ENCODE data around the gene CACNA1B. TPM values are rescaled to one million over a fixed set of nuclear protein-coding genes. Genes with fewer than 3 reads are reported as not detected.

CACNA1B gene
- total RNA-seq, 1 experiment from 2014 or later = 1.7 TPM

DNA sequence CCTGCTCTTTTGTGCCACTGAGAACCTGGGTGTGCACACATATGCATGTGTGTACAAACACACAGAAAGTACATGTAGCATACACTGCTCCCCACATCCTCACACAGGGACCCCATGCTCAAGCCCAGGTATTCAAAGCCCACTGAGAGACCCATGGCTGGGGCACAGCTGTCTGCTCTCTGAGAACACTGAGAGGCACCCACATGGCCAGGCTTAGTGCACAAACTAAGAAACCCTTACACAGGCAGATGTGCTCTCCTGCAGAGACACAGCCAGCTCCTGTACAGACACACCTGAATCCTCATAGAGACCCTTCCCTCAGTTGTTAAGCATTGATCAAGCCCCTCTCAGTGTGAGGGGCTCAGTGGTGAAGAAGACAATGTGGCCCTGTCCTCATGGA lies 92.5 kb downstream of the CACNA1B start:
- CTCF ChIA-PET = no interaction called here
- POLR2A ChIA-PET = no interaction called here
- RAD21 ChIA-PET (ENCODE audit: low non-redundant PET in 1 of 2, low total read pairs in 2 of 2, uncharacterized antibody in 2 of 2, unreplicated experiment in 2 of 2) = no interaction called here

More for the DNA sequence above, 92.5 kb downstream of the CACNA1B start:
- no peaks in the 10 kb centered on the region for H3K4me1 ChIP-seq (ENCODE audit: control insufficient read depth in 1 of 2, insufficient read depth in 2 of 2, low read length in 2 of 2)
- no peak overlapping the region for H3K27ac ChIP-seq (ENCODE audit: low read depth, low read length)
- H4K20me1 ChIP-seq (ENCODE audit: insufficient read depth) = no peaks in the 10 kb centered on the region
- ATAC-seq (no peak), DNase-seq (ENCODE audit: low read depth, low spot score) (no peak)
- no peaks in the 10 kb centered on the region for H3K27me3 ChIP-seq (ENCODE audit: insufficient read depth, low read length)
- H3K79me2 ChIP-seq (ENCODE audit: insufficient read depth, low read length) = no peaks in the 10 kb centered on the region
- H3K4me3 ChIP-seq (replicated peaks in 1 of 2; ENCODE audit: low read depth in 1 of 2, low read length in 2 of 2) = no peak overlapping the region
- H3K9ac ChIP-seq (ENCODE audit: low read length) = no peak overlapping the region
- H3K36me3 ChIP-seq (ENCODE audit: control insufficient read depth in 1 of 2, insufficient read depth in 2 of 2, low read length in 2 of 2) = no peaks in the 10 kb centered on the region
- H3K9me3 ChIP-seq (ENCODE audit: control insufficient read depth in 1 of 2, insufficient read depth in 1 of 2, low read depth in 1 of 2, low read length in 2 of 2) = no peaks in the 10 kb centered on the region
- no peak overlapping the region for H2AFZ ChIP-seq (ENCODE audit: low read depth, low read length, poor library complexity, severe bottlenecking)
- no peak overlapping the region for H3K4me2 ChIP-seq (ENCODE audit: low read length)
- TF ChIP-seq, protein P1, sequence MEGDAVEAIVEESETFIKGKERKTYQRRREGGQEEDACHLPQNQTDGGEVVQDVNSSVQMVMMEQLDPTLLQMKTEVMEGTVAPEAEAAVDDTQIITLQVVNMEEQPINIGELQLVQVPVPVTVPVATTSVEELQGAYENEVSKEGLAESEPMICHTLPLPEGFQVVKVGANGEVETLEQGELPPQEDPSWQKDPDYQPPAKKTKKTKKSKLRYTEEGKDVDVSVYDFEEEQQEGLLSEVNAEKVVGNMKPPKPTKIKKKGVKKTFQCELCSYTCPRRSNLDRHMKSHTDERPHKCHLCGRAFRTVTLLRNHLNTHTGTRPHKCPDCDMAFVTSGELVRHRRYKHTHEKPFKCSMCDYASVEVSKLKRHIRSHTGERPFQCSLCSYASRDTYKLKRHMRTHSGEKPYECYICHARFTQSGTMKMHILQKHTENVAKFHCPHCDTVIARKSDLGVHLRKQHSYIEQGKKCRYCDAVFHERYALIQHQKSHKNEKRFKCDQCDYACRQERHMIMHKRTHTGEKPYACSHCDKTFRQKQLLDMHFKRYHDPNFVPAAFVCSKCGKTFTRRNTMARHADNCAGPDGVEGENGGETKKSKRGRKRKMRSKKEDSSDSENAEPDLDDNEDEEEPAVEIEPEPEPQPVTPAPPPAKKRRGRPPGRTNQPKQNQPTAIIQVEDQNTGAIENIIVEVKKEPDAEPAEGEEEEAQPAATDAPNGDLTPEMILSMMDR (IDR thresholded peaks at IDR 0.05 in 2 of 3, conservative IDR thresholded peaks at IDR 0.05 in 1 of 3; ENCODE audit: borderline replicate concordance in 1 of 3, insufficient read depth in 1 of 3, low read depth in 2 of 3, low read length in 2 of 3) = no peak
- TF ChIP-seq POLR2AphosphoS5 (IDR thresholded peaks at IDR 0.05; ENCODE audit: low read depth, low read length) = no peak
- TF ChIP-seq EGR1 (IDR thresholded peaks at IDR 0.05; ENCODE audit: low read depth) = no peak
- TF ChIP-seq, protein P2, sequence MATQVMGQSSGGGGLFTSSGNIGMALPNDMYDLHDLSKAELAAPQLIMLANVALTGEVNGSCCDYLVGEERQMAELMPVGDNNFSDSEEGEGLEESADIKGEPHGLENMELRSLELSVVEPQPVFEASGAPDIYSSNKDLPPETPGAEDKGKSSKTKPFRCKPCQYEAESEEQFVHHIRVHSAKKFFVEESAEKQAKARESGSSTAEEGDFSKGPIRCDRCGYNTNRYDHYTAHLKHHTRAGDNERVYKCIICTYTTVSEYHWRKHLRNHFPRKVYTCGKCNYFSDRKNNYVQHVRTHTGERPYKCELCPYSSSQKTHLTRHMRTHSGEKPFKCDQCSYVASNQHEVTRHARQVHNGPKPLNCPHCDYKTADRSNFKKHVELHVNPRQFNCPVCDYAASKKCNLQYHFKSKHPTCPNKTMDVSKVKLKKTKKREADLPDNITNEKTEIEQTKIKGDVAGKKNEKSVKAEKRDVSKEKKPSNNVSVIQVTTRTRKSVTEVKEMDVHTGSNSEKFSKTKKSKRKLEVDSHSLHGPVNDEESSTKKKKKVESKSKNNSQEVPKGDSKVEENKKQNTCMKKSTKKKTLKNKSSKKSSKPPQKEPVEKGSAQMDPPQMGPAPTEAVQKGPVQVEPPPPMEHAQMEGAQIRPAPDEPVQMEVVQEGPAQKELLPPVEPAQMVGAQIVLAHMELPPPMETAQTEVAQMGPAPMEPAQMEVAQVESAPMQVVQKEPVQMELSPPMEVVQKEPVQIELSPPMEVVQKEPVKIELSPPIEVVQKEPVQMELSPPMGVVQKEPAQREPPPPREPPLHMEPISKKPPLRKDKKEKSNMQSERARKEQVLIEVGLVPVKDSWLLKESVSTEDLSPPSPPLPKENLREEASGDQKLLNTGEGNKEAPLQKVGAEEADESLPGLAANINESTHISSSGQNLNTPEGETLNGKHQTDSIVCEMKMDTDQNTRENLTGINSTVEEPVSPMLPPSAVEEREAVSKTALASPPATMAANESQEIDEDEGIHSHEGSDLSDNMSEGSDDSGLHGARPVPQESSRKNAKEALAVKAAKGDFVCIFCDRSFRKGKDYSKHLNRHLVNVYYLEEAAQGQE (IDR thresholded peaks at IDR 0.05; ENCODE audit: low read depth) = no peak
- no peak for TF ChIP-seq YY1 (IDR thresholded peaks at IDR 0.05; ENCODE audit: extremely low read depth, insufficient replicate concordance, low read depth, low read length)
- TF ChIP-seq SIN3A (IDR thresholded peaks at IDR 0.05; ENCODE audit: low read depth) = no peak
- TF ChIP-seq TCF7L2 (IDR thresholded peaks at IDR 0.05; ENCODE audit: borderline replicate concordance, extremely low read depth, insufficient read depth, insufficient read length) = no peak
- TF ChIP-seq, protein P3, sequence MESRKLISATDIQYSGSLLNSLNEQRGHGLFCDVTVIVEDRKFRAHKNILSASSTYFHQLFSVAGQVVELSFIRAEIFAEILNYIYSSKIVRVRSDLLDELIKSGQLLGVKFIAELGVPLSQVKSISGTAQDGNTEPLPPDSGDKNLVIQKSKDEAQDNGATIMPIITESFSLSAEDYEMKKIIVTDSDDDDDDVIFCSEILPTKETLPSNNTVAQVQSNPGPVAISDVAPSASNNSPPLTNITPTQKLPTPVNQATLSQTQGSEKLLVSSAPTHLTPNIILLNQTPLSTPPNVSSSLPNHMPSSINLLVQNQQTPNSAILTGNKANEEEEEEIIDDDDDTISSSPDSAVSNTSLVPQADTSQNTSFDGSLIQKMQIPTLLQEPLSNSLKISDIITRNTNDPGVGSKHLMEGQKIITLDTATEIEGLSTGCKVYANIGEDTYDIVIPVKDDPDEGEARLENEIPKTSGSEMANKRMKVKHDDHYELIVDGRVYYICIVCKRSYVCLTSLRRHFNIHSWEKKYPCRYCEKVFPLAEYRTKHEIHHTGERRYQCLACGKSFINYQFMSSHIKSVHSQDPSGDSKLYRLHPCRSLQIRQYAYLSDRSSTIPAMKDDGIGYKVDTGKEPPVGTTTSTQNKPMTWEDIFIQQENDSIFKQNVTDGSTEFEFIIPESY (IDR thresholded peaks at IDR 0.05; ENCODE audit: extremely low read depth, insufficient replicate concordance, low read length) = no peak
- TF ChIP-seq EZH2 (IDR thresholded peaks at IDR 0.05) = no peak
- TF ChIP-seq FOSL1 (IDR thresholded peaks at IDR 0.05; ENCODE audit: low read depth) = no peak
- no peak for TF ChIP-seq EZH2phosphoT487 (IDR thresholded peaks at IDR 0.05; ENCODE audit: borderline replicate concordance)
- TF ChIP-seq ELF1 (IDR thresholded peaks at IDR 0.05; ENCODE audit: borderline replicate concordance, low read depth) = no peak
- no peak for TF ChIP-seq SP1 (IDR thresholded peaks at IDR 0.05; ENCODE audit: low read depth)
- no peak for TF ChIP-seq JUND (IDR thresholded peaks at IDR 0.05)
- intact Hi-C loops (cut with micrococcal nuclease) = loop anchor here (10.0 kb wide), 1 partner anchor 55 kb away; no protein-coding TSS in a partner anchor
- H3K9me2 ChIP-seq (ENCODE audit: insufficient read depth) = no peaks in the 10 kb centered on the region
- BruUV-seq (replicated peaks) = no TSS peak
